Peyer's patch (tissue), 4 donors: ENCODE results near the gene HCN2.

ENCODE experiments used
- POLR2A ChIP-seq, 2 donors: fragments of 450-650 bp; IDR thresholded peaks; one replicate each; pipeline ENCODE4 v1.5.1; 2017; ENCODE audit warnings: antibody characterized with exemption in 2 of 2, mild to moderate bottlenecking in 2 of 2, moderate library complexity in 2 of 2
- TF ChIP-seq, protein P1 (sequence below), 6 experiments: fragments of 450-650 bp in 4 of 6; fragments of 200-600 bp in 2 of 6; sonication (generic) in 1 of 6; IDR thresholded peaks; one replicate each; pipeline ENCODE4 v1.5.1; 2017 to 2019; ENCODE audit warnings: antibody characterized with exemption in 6 of 6, mild to moderate bottlenecking in 3 of 6, moderate library complexity in 1 of 6

DNA sequence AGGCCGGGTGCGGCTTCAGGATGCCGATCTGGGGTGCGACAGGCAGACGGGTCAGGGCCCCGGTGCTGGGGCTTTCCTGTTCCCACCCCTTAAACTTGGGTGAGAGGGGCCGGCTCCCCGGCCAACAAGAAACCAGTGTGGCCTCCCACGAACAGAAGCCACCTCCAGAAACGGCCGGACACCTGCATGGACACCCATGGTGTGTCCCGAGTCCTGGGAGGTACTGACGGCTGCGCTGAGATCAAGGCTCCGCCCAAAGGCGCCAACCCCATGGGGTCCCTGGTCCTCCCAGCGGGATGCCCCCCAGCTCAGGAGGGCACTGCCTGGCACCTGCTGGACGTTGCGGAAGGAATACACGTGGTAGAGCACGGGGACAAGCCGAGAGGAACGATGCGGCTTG is 32.1 kb downstream of the HCN2 start:
- TF ChIP-seq, protein P1, sequence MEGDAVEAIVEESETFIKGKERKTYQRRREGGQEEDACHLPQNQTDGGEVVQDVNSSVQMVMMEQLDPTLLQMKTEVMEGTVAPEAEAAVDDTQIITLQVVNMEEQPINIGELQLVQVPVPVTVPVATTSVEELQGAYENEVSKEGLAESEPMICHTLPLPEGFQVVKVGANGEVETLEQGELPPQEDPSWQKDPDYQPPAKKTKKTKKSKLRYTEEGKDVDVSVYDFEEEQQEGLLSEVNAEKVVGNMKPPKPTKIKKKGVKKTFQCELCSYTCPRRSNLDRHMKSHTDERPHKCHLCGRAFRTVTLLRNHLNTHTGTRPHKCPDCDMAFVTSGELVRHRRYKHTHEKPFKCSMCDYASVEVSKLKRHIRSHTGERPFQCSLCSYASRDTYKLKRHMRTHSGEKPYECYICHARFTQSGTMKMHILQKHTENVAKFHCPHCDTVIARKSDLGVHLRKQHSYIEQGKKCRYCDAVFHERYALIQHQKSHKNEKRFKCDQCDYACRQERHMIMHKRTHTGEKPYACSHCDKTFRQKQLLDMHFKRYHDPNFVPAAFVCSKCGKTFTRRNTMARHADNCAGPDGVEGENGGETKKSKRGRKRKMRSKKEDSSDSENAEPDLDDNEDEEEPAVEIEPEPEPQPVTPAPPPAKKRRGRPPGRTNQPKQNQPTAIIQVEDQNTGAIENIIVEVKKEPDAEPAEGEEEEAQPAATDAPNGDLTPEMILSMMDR (IDR thresholded peaks at IDR 0.05): no peak
- TF ChIP-seq POLR2A (IDR thresholded peaks at IDR 0.05): no peak
